ENCODE results near the gene HNRNPC.

- TF ChIP-seq CTCF (IDR thresholded peaks at IDR 0.05; ENCODE audit: control extremely low read depth in 1 of 3, insufficient read depth in 1 of 3, low read depth in 1 of 3, low read length in 3 of 3): no peak
- TF ChIP-seq SP1 (IDR thresholded peaks at IDR 0.05; ENCODE audit: low read depth, low read length): no peak
- TF ChIP-seq EP300 (IDR thresholded peaks at IDR 0.05; ENCODE audit: borderline replicate concordance in 1 of 2, low read depth in 2 of 2, low read length in 2 of 2): no peak
- TF ChIP-seq SAP30 (IDR thresholded peaks at IDR 0.05; ENCODE audit: insufficient read depth, insufficient replicate concordance, low read length): no peak
- TF ChIP-seq RXRA (IDR thresholded peaks at IDR 0.05; ENCODE audit: insufficient read depth, low read depth, low read length): no peak
- peak; percentile 7 to 57; a peak in 2 of 3 replicates for TF ChIP-seq POLR2A (IDR thresholded peaks at IDR 0.05; ENCODE audit: control extremely low read depth in 1 of 2, low read depth in 2 of 2, low read length in 2 of 2)
- TF ChIP-seq MAX (IDR thresholded peaks at IDR 0.05): no peak
- no peak for TF ChIP-seq SRF (IDR thresholded peaks at IDR 0.05; ENCODE audit: low read depth, low read length)
- no peak for TF ChIP-seq JUN (IDR thresholded peaks at IDR 0.05; ENCODE audit: low read depth, low read length)
- TF ChIP-seq TEAD4 (IDR thresholded peaks at IDR 0.05; ENCODE audit: low read depth, low read length): no peak
Measured at GRCh38 chr14:21203470-21204166, 65.6 kb downstream of the HNRNPC start.

All from H1 (cell line).